Activated CD4-positive, alpha-beta T cell treated with anti-CD3 and anti-CD28 coated beads, Interleukin-2, amount 50 U/mL, for 48 hours (primary cell): ENCODE measurements around the gene SLFN14.
"Not testable (repeated sequence)": the region's sequence is repeated elsewhere in the genome, so short reads cannot be mapped to it uniquely, and the experiment has no call there.

ENCODE experiments used
- DNase-seq, 2 experiments: peaks; one replicate each; pipeline ENCODE4 v3.0.0-alpha.2; 2020

Gene SLFN14

GRCh38 chr17:35560703-35561102, at the start of gene SLFN14:
Gene SLFN14 (minus strand): TSS chr17:35560819. CDS start chr17:35558062, 2,757 bp downstream.
- DNase-seq = no peak

GRCh38 chr17:35609831-35610230, 49.2 kb upstream of the SLFN14 start:
- no peak for DNase-seq

GRCh38 chr17:35607239-35607847, 46.7 kb upstream of the SLFN14 start:
- no peak for DNase-seq

- no peak for DNase-seq
These were observed 45.1 kb upstream of the SLFN14 start for GRCh38 chr17:35605678-35606077.

- no peak for DNase-seq
These were observed 43.1 kb upstream of the SLFN14 start for GRCh38 chr17:35603674-35604073.

GRCh38 chr17:35597604-35598003, 37.0 kb upstream of the SLFN14 start:
- DNase-seq = no peak

GRCh38 chr17:35596530-35597233, 36.1 kb upstream of the SLFN14 start:
- DNase-seq = no peak

GRCh38 chr17:35596072-35596471, 35.5 kb upstream of the SLFN14 start:
- DNase-seq = no peak

- DNase-seq = no peak
These were observed 27.7 kb upstream of the SLFN14 start for GRCh38 chr17:35588196-35588920.

- peak; percentile 97 to 98 for DNase-seq
These were observed 26.7 kb upstream of the SLFN14 start, which contains the start of gene AP2B1 for GRCh38 chr17:35587074-35587961. Gene AP2B1 (plus strand): TSS chr17:35587322. CDS start chr17:35594031, 6,709 bp downstream.

- DNase-seq = peak in 1 of 2 experiments; percentile 16
These were observed 26.0 kb upstream of the SLFN14 start for GRCh38 chr17:35586569-35587073.

GRCh38 chr17:35584061-35584460, 23.4 kb upstream of the SLFN14 start:
- no peak for DNase-seq

- no peak for DNase-seq
These were observed 18.4 kb upstream of the SLFN14 start for GRCh38 chr17:35578929-35579432.

- DNase-seq = peak; percentile 83 to 87
These were observed 17.7 kb upstream of the SLFN14 start, which contains the start of gene PEX12 for GRCh38 chr17:35578197-35578928. Gene PEX12 (minus strand): TSS chr17:35578571. CDS start chr17:35578021, 550 bp downstream.

- DNase-seq = no peak
These were observed 17.2 kb upstream of the SLFN14 start for GRCh38 chr17:35577830-35578196.

- DNase-seq = no peak
These were observed 15.1 kb upstream of the SLFN14 start for GRCh38 chr17:35575759-35576158.

GRCh38 chr17:35569405-35569804, 8.8 kb upstream of the SLFN14 start:
- DNase-seq = no peak

GRCh38 chr17:35568561-35568960, 7.9 kb upstream of the SLFN14 start:
- peak; percentile 56 to 71 for DNase-seq

- no peak for DNase-seq
These were observed 6.3 kb upstream of the SLFN14 start for GRCh38 chr17:35566968-35567367.

- not testable (repeated sequence) for DNase-seq
These were observed 2.6 kb upstream of the SLFN14 start for GRCh38 chr17:35563181-35563580.

- DNase-seq = no peak
These were observed 966 bp downstream of the SLFN14 start for GRCh38 chr17:35559495-35560210.
